ENCODE measurements around the gene CDC73.

The CDC73 gene

DNA sequence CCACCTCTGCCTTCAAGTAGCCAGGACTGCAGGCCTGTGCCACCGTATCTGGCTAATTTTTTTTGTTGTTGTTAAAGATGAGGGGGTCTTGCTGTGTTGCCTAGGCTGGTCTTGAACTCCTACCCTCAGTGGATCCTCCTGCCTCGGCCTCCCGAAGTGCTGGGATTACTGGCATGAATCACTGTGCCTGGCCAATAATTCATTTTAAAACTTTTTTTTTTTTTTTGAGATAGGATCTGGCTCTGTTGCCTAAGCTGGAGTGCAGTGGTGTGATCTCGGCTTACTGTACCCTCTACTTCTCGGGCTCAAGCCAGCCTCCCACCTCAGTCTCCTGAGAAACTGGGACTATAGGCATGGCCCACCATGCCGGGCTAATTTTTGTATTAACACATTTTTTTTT, 3.5 kb downstream of the CDC73 start:
- Histone ChIP-seq H3K9me3 (no peaks in the 10 kb centered on the region), H3K4me3 (no peak overlapping the region), H3K4me2 (no peak overlapping the region), H3K27me3 (no peaks in the 10 kb centered on the region), H4K20me1 (peaks cover 60% of the 10 kb centered on the region), H3K9ac (no peak overlapping the region), H3K27ac (no peak overlapping the region), H3K4me1 (peaks cover 35% of the 10 kb centered on the region), H3K36me3 (peaks cover 53% of the 10 kb centered on the region)
- TF ChIP-seq Cebpa-rat (IDR thresholded peaks at IDR 0.05), result no peak

DNA sequence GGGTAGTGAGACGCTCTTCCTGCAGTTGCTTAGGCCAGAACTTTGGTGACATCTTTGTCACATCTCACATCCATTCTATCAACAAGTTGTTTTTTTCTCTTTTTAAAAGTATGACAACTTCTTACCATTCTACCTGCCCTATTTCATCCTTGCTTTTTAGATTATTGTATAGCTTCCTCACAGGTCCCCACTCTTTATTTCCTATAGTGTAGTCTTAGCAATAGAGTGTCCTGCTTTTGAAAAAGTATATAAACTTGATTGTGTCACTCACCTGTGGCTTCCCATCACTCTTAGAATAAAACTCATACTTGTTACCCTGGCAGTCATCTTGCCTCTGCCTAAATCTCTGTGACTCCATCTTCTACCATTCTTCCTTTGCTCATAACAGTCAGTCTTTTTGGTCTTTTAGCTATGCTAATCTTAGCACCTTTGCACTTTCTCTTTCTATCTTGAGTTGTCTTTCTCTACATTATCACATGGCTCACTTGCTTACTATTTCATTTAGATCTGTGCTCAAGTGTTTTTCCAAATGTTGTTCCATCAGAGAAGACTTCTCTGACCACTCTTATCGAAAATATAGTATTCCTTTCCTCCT, 9.5 kb downstream of the CDC73 start:
- TF ChIP-seq Cebpa-rat (IDR thresholded peaks at IDR 0.05), result no peak
- H3K36me3 ChIP-seq, result peaks cover 80% of the 10 kb centered on the region
- H3K4me2 ChIP-seq, result no peak overlapping the region
- peaks cover 8% of the 10 kb centered on the region; the same call in 1 of the 2 replicates for H3K4me1 ChIP-seq
- H3K27me3 ChIP-seq, result no peaks in the 10 kb centered on the region
- H3K9ac ChIP-seq, result no peak overlapping the region
- H3K4me3 ChIP-seq, result no peak overlapping the region
- peaks cover 63% of the 10 kb centered on the region for H4K20me1 ChIP-seq
- no peaks in the 10 kb centered on the region for H3K9me3 ChIP-seq
- no peak overlapping the region for H3K27ac ChIP-seq

- Histone ChIP-seq H3K27me3 (no peaks in the 10 kb centered on the region), H3K36me3 (peaks cover 80% of the 10 kb centered on the region), H3K9ac (no peak overlapping the region), H3K27ac (no peak overlapping the region), H3K4me1 (no peaks in the 10 kb centered on the region), H3K4me2 (no peak overlapping the region), H4K20me1 (peaks cover 64% of the 10 kb centered on the region), H3K9me3 (no peaks in the 10 kb centered on the region), H3K4me3 (no peak overlapping the region)
- TF ChIP-seq Cebpa-rat (IDR thresholded peaks at IDR 0.05), result no peak
Observed at GRCh38 chr1:193140254-193140653, 18.4 kb downstream of the CDC73 start.

DNA sequence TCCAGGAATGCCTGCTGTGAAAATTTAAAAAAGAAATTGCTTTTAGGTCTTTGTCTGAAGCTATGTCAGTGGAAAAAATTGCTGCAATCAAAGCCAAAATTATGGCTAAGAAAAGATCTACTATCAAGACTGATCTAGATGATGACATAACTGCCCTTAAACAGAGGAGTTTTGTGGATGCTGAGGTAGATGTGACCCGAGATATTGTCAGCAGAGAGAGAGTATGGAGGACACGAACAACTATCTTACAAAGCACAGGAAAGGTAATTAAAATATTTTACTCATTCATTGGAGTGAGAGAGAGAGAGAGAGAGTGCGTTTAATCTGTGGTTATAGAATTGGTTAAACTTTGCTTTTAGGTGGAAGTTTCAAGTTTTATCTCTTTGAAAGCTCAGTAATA, 20.0 kb downstream of the CDC73 start:
- peaks cover 80% of the 10 kb centered on the region for H3K36me3 ChIP-seq
- H3K27me3 ChIP-seq, result no peaks in the 10 kb centered on the region
- H3K4me3 ChIP-seq, result no peak overlapping the region
- H3K9ac ChIP-seq, result no peak overlapping the region
- no peaks in the 10 kb centered on the region for H3K4me1 ChIP-seq
- TF ChIP-seq Cebpa-rat (IDR thresholded peaks at IDR 0.05), result no peak
- H3K27ac ChIP-seq, result no peak overlapping the region
- H4K20me1 ChIP-seq, result peaks cover 50% of the 10 kb centered on the region
- no peaks in the 10 kb centered on the region for H3K9me3 ChIP-seq
- H3K4me2 ChIP-seq, result no peak overlapping the region

GRCh38 chr1:193142409-193142808, 20.6 kb downstream of the CDC73 start:
- no peak overlapping the region for H3K4me2 ChIP-seq

GRCh38 chr1:193143285-193143684, 21.5 kb downstream of the CDC73 start:
- H3K36me3 ChIP-seq, result peaks cover 79% of the 10 kb centered on the region

More at GRCh38 chr1:193142409-193142808, 20.6 kb downstream of the CDC73 start:
- TF ChIP-seq Cebpa-rat (IDR thresholded peaks at IDR 0.05), result no peak
- Histone ChIP-seq H3K9me3 (no peaks in the 10 kb centered on the region), H3K27me3 (no peaks in the 10 kb centered on the region), H4K20me1 (peaks cover 48% of the 10 kb centered on the region), H3K4me1 (no peaks in the 10 kb centered on the region), H3K4me3 (no peak overlapping the region), H3K27ac (no peak overlapping the region), H3K36me3 (peaks cover 80% of the 10 kb centered on the region), H3K9ac (no peak overlapping the region)

GRCh38 chr1:193144361-193144938, 22.6 kb downstream of the CDC73 start:
- no peak for TF ChIP-seq Cebpa-rat (IDR thresholded peaks at IDR 0.05)
- no peak overlapping the region for H3K4me2 ChIP-seq
- peaks cover 79% of the 10 kb centered on the region for H3K36me3 ChIP-seq
- H3K27ac ChIP-seq, result no peak overlapping the region
- H3K9me3 ChIP-seq, result no peaks in the 10 kb centered on the region
- peaks cover 46% of the 10 kb centered on the region for H4K20me1 ChIP-seq
- H3K4me3 ChIP-seq, result no peak overlapping the region
- H3K4me1 ChIP-seq, result no peaks in the 10 kb centered on the region
- H3K9ac ChIP-seq, result no peak overlapping the region
- no peaks in the 10 kb centered on the region for H3K27me3 ChIP-seq

More at GRCh38 chr1:193143285-193143684, 21.5 kb downstream of the CDC73 start:
- H3K9me3 ChIP-seq, result no peaks in the 10 kb centered on the region
- H3K4me1 ChIP-seq, result no peaks in the 10 kb centered on the region
- no peak overlapping the region for H3K27ac ChIP-seq
- no peak for TF ChIP-seq Cebpa-rat (IDR thresholded peaks at IDR 0.05)
- H4K20me1 ChIP-seq, result peaks cover 48% of the 10 kb centered on the region
- H3K27me3 ChIP-seq, result no peaks in the 10 kb centered on the region
- no peak overlapping the region for H3K4me2 ChIP-seq
- no peak overlapping the region for H3K9ac ChIP-seq
- H3K4me3 ChIP-seq, result no peak overlapping the region

DNA sequence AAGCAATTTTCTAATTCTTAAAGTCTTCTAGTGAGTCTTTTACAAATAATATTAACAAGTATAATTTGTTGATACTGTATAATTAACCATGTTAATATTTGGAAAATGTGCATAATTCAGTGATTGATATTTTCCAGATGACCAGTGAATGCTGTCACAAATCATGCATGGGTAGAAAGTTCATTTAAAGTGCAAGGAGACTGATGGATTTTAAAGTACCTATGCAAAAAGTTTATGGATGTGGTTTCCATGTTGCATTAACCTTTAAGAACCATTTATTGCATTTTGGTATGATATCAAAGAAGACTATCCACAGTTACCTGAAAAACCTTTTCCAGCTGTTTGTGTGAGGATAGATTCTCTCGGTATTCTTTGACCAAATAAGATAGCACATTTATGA, 23.2 kb downstream of the CDC73 start:
- no peak overlapping the region for H3K27ac ChIP-seq

GRCh38 chr1:193156117-193156821, 34.4 kb downstream of the CDC73 start:
- H3K4me2 ChIP-seq, result no peak overlapping the region
- H3K4me1 ChIP-seq, result no peaks in the 10 kb centered on the region
- TF ChIP-seq Cebpa-rat (IDR thresholded peaks at IDR 0.05), result no peak
- no peak overlapping the region for H3K27ac ChIP-seq
- no peak overlapping the region for H3K4me3 ChIP-seq
- no peak overlapping the region for H3K9ac ChIP-seq
- H3K27me3 ChIP-seq, result no peaks in the 10 kb centered on the region
- H3K9me3 ChIP-seq, result no peaks in the 10 kb centered on the region
- peaks cover 52% of the 10 kb centered on the region for H4K20me1 ChIP-seq
- peaks cover 65% of the 10 kb centered on the region for H3K36me3 ChIP-seq

More for the DNA sequence above, 23.2 kb downstream of the CDC73 start:
- Histone ChIP-seq H3K4me1 (no peaks in the 10 kb centered on the region), H3K27me3 (no peaks in the 10 kb centered on the region), H3K4me2 (no peak overlapping the region), H3K9me3 (no peaks in the 10 kb centered on the region), H4K20me1 (peaks cover 40% of the 10 kb centered on the region), H3K9ac (no peak overlapping the region), H3K4me3 (no peak overlapping the region), H3K36me3 (peaks cover 76% of the 10 kb centered on the region)
- TF ChIP-seq Cebpa-rat (IDR thresholded peaks at IDR 0.05), result no peak

GRCh38 chr1:193156822-193157142, 35.0 kb downstream of the CDC73 start:
- H4K20me1 ChIP-seq, result peaks cover 52% of the 10 kb centered on the region
- no peak overlapping the region for H3K27ac ChIP-seq
- H3K4me3 ChIP-seq, result no peak overlapping the region
- H3K27me3 ChIP-seq, result no peaks in the 10 kb centered on the region
- no peak overlapping the region for H3K4me2 ChIP-seq
- no peaks in the 10 kb centered on the region for H3K4me1 ChIP-seq
- no peaks in the 10 kb centered on the region for H3K9me3 ChIP-seq
- peaks cover 59% of the 10 kb centered on the region for H3K36me3 ChIP-seq
- TF ChIP-seq Cebpa-rat (IDR thresholded peaks at IDR 0.05), result no peak
- H3K9ac ChIP-seq, result no peak overlapping the region
